Loucy (cell line): ENCODE data around the gene TLK1.

Experiments
- H2AFZ ChIP-seq: fragments of 200-600 bp; sonication (generic); 2 replicates; pipeline ENCODE4 v1.6.0; 2016; ENCODE audit warnings: antibody characterized with exemption, mild to moderate bottlenecking, low read length, moderate library complexity
- H3F3A ChIP-seq: fragments of 200-600 bp; 2 replicates; pipeline ENCODE4 v1.6.0; 2016; ENCODE audit warnings: antibody characterized with exemption, low read depth, mild to moderate bottlenecking
- H3K27me3 ChIP-seq: fragments of 200-600 bp; sonication (generic); 2 replicates; pipeline ENCODE4 v1.6.1; 2014; ENCODE audit warnings: low read length, mild to moderate bottlenecking; ENCODE audit not compliant: insufficient read depth, poor library complexity, severe bottlenecking
- H3K36me3 ChIP-seq: fragments of 200-600 bp; sonication (generic); 2 replicates; pipeline ENCODE4 v1.6.1; 2016; ENCODE audit warnings: low read length; ENCODE audit not compliant: insufficient read depth
- H3K4me1 ChIP-seq: fragments of 200-600 bp; sonication (generic); 2 replicates; pipeline ENCODE4 v1.5.1; 2014; ENCODE audit warnings: low read length, mild to moderate bottlenecking; ENCODE audit not compliant: insufficient read depth, poor library complexity, severe bottlenecking
- H3K4me2 ChIP-seq: fragments of 200-600 bp; sonication (generic); 2 replicates; pipeline ENCODE4 v1.6.0; 2014; ENCODE audit warnings: antibody characterized with exemption, low read length, low read depth, mild to moderate bottlenecking; ENCODE audit not compliant: poor library complexity, severe bottlenecking
- H3K4me3 ChIP-seq: fragments of 200-600 bp; sonication (generic); 2 replicates; pipeline ENCODE4 v1.5.1; 2014; ENCODE audit warnings: low read length, mild to moderate bottlenecking, mixed read lengths; ENCODE audit not compliant: poor library complexity, severe bottlenecking
- H3K79me2 ChIP-seq: fragments of 200-600 bp; sonication (generic); 2 replicates; pipeline ENCODE4 v1.6.1; 2014; ENCODE audit warnings: low read length; ENCODE audit not compliant: insufficient read depth
- H3K9ac ChIP-seq: fragments of 200-600 bp; sonication (generic); 2 replicates; pipeline ENCODE4 v1.6.0; 2014; ENCODE audit warnings: mild to moderate bottlenecking, low read depth, low read length, moderate library complexity; ENCODE audit not compliant: poor library complexity, severe bottlenecking
- H3K9me2 ChIP-seq: fragments of 200-600 bp; sonication (generic); replicated peaks from 2 replicates; pipeline ENCODE4 v1.6.1; 2016; ENCODE audit warnings: low read depth, low read length, mixed read lengths
- H3K9me3 ChIP-seq: fragments of 200-600 bp; sonication (generic); 2 replicates; pipeline ENCODE4 v1.6.1; 2014; ENCODE audit warnings: mild to moderate bottlenecking, antibody characterized with exemption, low read length, low read depth; ENCODE audit not compliant: insufficient read depth
- H4K20me1 ChIP-seq: fragments of 200-600 bp; sonication (generic); 2 replicates; pipeline ENCODE4 v1.6.0; 2014; ENCODE audit warnings: antibody characterized with exemption, low read length, mild to moderate bottlenecking; ENCODE audit not compliant: insufficient read depth, poor library complexity, severe bottlenecking
- CTCF ChIP-seq: fragments of 200-600 bp; sonication (generic); conservative IDR thresholded peaks from 2 replicates; pipeline ENCODE4 v1.5.1; 2014; ENCODE audit warnings: mild to moderate bottlenecking, antibody characterized with exemption, low read length
- EZH2phosphoT487 ChIP-seq: fragments of 200-600 bp; IDR thresholded peaks from 2 replicates; pipeline ENCODE4 v1.6.1; 2018; ENCODE audit warnings: antibody characterized with exemption, mild to moderate bottlenecking, moderate library complexity, borderline replicate concordance

Gene TLK1

GRCh38 chr2:171173087-171173486, 12.4 kb upstream of the TLK1 start:
- TF ChIP-seq EZH2phosphoT487 (no peak), CTCF (no peak)
- no peak overlapping the region for H2AFZ ChIP-seq

DNA sequence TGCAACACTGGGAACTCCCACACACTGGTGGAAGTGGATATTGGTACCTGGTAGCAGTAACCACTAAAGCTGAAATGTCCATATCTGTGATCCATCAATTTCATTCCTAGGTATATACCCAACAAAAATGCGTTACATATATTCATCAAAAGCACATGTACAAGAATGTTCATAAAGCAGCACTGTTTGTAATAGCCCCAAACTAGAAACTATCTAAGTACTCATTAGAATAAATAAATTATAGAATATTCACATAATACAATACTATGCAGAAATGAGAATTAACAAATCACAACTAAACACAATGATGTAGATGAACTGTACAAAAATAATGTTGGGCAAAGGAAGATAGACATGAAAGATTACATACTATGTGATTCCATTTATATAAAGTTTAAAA, 11.1 kb upstream of the TLK1 start:
- Histone ChIP-seq H2AFZ (no peak overlapping the region), H3K27me3 (no peaks in the 10 kb centered on the region), H3K4me3 (no peak overlapping the region), H3K9me3 (no peaks in the 10 kb centered on the region), H3K9me2 (no peaks in the 10 kb centered on the region), H3K4me2 (no peak overlapping the region), H3F3A (no peaks in the 10 kb centered on the region), H4K20me1 (no peaks in the 10 kb centered on the region), H3K79me2 (no peaks in the 10 kb centered on the region), H3K9ac (no peak overlapping the region), H3K4me1 (no peaks in the 10 kb centered on the region), H3K36me3 (no peaks in the 10 kb centered on the region)
- no peak for TF ChIP-seq EZH2phosphoT487
- TF ChIP-seq CTCF, result no peak

More at GRCh38 chr2:171173087-171173486, 12.4 kb upstream of the TLK1 start:
- Histone ChIP-seq H3K79me2 (no peaks in the 10 kb centered on the region), H3K9me3 (no peaks in the 10 kb centered on the region), H3K36me3 (no peaks in the 10 kb centered on the region), H4K20me1 (no peaks in the 10 kb centered on the region), H3K4me2 (no peak overlapping the region), H3K4me3 (no peak overlapping the region), H3F3A (no peaks in the 10 kb centered on the region), H3K27me3 (no peaks in the 10 kb centered on the region), H3K9me2 (no peaks in the 10 kb centered on the region), H3K9ac (no peak overlapping the region), H3K4me1 (no peaks in the 10 kb centered on the region)

DNA sequence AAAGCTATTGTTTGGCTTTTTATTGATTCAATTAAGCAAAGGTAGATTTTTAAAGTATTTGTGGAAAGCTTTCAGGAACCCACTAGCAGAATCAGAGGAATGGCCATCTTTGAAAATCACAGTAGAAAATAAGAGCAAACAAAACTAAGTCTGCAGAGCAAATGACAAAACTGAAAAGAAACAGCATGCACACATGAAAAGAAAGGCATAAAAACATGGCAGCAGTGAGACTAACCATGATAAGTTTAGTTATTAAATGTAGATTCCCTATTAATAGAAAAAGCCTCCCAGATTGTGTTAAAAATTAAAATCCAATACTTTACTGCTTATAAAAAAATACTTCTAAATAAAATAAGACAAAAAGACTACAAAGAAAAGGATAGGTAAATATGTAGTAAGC, 9.1 kb upstream of the TLK1 start:
- no peak overlapping the region for H3K4me2 ChIP-seq

More for the DNA sequence above, 9.1 kb upstream of the TLK1 start:
- no peaks in the 10 kb centered on the region for H3F3A ChIP-seq
- no peak overlapping the region for H3K9ac ChIP-seq
- TF ChIP-seq EZH2phosphoT487 (no peak), CTCF (no peak)
- H3K4me1 ChIP-seq, result no peaks in the 10 kb centered on the region
- H3K4me3 ChIP-seq, result no peak overlapping the region
- H3K36me3 ChIP-seq, result no peaks in the 10 kb centered on the region
- H2AFZ ChIP-seq, result no peak overlapping the region
- H3K79me2 ChIP-seq, result no peaks in the 10 kb centered on the region
- H3K9me2 ChIP-seq, result no peaks in the 10 kb centered on the region
- H3K27me3 ChIP-seq, result no peaks in the 10 kb centered on the region
- H3K9me3 ChIP-seq, result no peaks in the 10 kb centered on the region
- H4K20me1 ChIP-seq, result no peaks in the 10 kb centered on the region
